Neuronal stem cell (in vitro differentiated cells): ENCODE results near the gene CFLAR.
A peak's percentile ranks its signal among the peaks of the same experiment; 100 is the strongest.
"Not testable (repeated sequence)": the region's sequence is repeated elsewhere in the genome, so short reads cannot be mapped to it uniquely, and the experiment has no call there.

Source experiments
- DNase-seq: peaks from one replicate; pipeline ENCODE4 v3.0.0-alpha.2; 2013; ENCODE audit warnings: low spot score
- H2AFZ ChIP-seq: one replicate; pipeline ENCODE4 v1.6.1; 2013; ENCODE audit warnings: mild to moderate bottlenecking, low read length, inconsistent platforms
- H2AK5ac ChIP-seq: 2 replicates; pipeline ENCODE4 v1.6.1; 2013; ENCODE audit warnings: low read depth, mild to moderate bottlenecking, inconsistent platforms, low read length, moderate library complexity, mixed read lengths
- H2BK120ac ChIP-seq: 2 replicates; pipeline ENCODE4 v1.6.1; 2013; ENCODE audit warnings: low read depth, mild to moderate bottlenecking, inconsistent platforms, low read length, moderate library complexity, mixed read lengths
- H2BK12ac ChIP-seq: one replicate; pipeline ENCODE4 v1.6.1; 2013; ENCODE audit warnings: low read length, inconsistent platforms
- H2BK15ac ChIP-seq: 2 replicates; pipeline ENCODE4 v1.6.1; 2013; ENCODE audit warnings: mild to moderate bottlenecking, low read length, inconsistent platforms, mixed read lengths
- H2BK5ac ChIP-seq: one replicate; pipeline ENCODE4 v1.6.1; 2013; ENCODE audit warnings: inconsistent platforms, mild to moderate bottlenecking, low read length, moderate library complexity
- H3K14ac ChIP-seq: one replicate; pipeline ENCODE4 v1.6.1; 2013; ENCODE audit warnings: low read length, inconsistent platforms
- H3K18ac ChIP-seq: 2 replicates; pipeline ENCODE4 v1.6.1; 2013; ENCODE audit warnings: low read length, inconsistent platforms
- H3K23ac ChIP-seq: 2 replicates; pipeline ENCODE4 v1.6.1; 2013; ENCODE audit warnings: low read depth, mild to moderate bottlenecking, mixed read lengths, low read length, inconsistent platforms; ENCODE audit not compliant: poor library complexity
- H3K27ac ChIP-seq: replicated peaks from 3 replicates; pipeline ENCODE4 v1.5.1; 2013; ENCODE audit warnings: low read length, inconsistent platforms
- H3K27me3 ChIP-seq, 3 experiments: 2 replicates each; pipeline ENCODE4 v1.6.1; 2013; ENCODE audit warnings: low read length in 3 of 3, mild to moderate bottlenecking in 2 of 3, inconsistent platforms in 1 of 3, low read depth in 1 of 3, mixed read lengths in 1 of 3, moderate library complexity in 1 of 3; ENCODE audit not compliant: control insufficient read depth in 3 of 3, insufficient read depth in 3 of 3
- H3K36me3 ChIP-seq, 2 donors: replicated peaks in 1 of 2; 2 replicates each; pipeline ENCODE4 v1.6.1; 2013; ENCODE audit warnings: low read length in 2 of 2; ENCODE audit not compliant: control insufficient read depth in 2 of 2, insufficient read depth in 2 of 2
- H3K4ac ChIP-seq: 2 replicates; pipeline ENCODE4 v1.6.1; 2013; ENCODE audit warnings: inconsistent platforms, mild to moderate bottlenecking, low read length, moderate library complexity
- H3K4me1 ChIP-seq, 2 donors: 1 replicate in 1 of 2; 2 replicates in 1 of 2; pipeline ENCODE4 v1.6.1; 2013; ENCODE audit warnings: low read length in 2 of 2, low read depth in 1 of 2; ENCODE audit not compliant: control insufficient read depth in 2 of 2, insufficient read depth in 1 of 2
- H3K4me2 ChIP-seq: one replicate; pipeline ENCODE4 v1.6.1; 2013; ENCODE audit warnings: mild to moderate bottlenecking, low read length, inconsistent platforms; ENCODE audit not compliant: insufficient read depth, poor library complexity, severe bottlenecking
- H3K4me3 ChIP-seq, 2 donors: 2 replicates each; pipeline ENCODE4 v1.5.1; 2013; ENCODE audit warnings: low read length in 2 of 2, mild to moderate bottlenecking in 2 of 2, inconsistent platforms in 1 of 2, moderate library complexity in 1 of 2
- H3K79me1 ChIP-seq: one replicate; pipeline ENCODE4 v1.6.1; 2013; ENCODE audit warnings: low read depth, mild to moderate bottlenecking, inconsistent platforms, low read length, moderate library complexity
- H3K9ac ChIP-seq: one replicate; pipeline ENCODE4 v1.6.1; 2013; ENCODE audit warnings: mild to moderate bottlenecking, low read depth, low read length, inconsistent platforms; ENCODE audit not compliant: poor library complexity
- H3K9me3 ChIP-seq, 2 donors: replicated peaks in 1 of 2; 2 replicates each; pipeline versions ENCODE3 to v1.6.1; 2013; ENCODE audit warnings: low read length in 2 of 2, mild to moderate bottlenecking in 2 of 2, inconsistent platforms in 1 of 2, low read depth in 1 of 2, mixed read lengths in 1 of 2, moderate library complexity in 1 of 2; ENCODE audit not compliant: control insufficient read depth in 2 of 2, insufficient read depth in 1 of 2
- H4K8ac ChIP-seq: one replicate; pipeline ENCODE4 v1.6.1; 2013; ENCODE audit warnings: low read depth, mild to moderate bottlenecking, inconsistent platforms, low read length, moderate library complexity
- H4K91ac ChIP-seq: one replicate; pipeline ENCODE4 v1.6.1; 2013; ENCODE audit warnings: low read length, low read depth, mild to moderate bottlenecking, inconsistent platforms; ENCODE audit not compliant: poor library complexity
- WGBS, 2 donors: extraction: QIAGEN DNeasy Blood & Tissue Kit; methylation state at CpG; one replicate each; pipeline ENCODE4 v1.1.7; 2013; ENCODE audit warnings: missing lambda C conversion rate in 2 of 2, mixed read lengths in 1 of 2; ENCODE audit not compliant: insufficient read length in 2 of 2, insufficient replicate concordance in 1 of 2; ENCODE audit errors: extremely low coverage in 2 of 2; 5-methylcytosine and 5-hydroxymethylcytosine counted together

The CFLAR gene

DNA sequence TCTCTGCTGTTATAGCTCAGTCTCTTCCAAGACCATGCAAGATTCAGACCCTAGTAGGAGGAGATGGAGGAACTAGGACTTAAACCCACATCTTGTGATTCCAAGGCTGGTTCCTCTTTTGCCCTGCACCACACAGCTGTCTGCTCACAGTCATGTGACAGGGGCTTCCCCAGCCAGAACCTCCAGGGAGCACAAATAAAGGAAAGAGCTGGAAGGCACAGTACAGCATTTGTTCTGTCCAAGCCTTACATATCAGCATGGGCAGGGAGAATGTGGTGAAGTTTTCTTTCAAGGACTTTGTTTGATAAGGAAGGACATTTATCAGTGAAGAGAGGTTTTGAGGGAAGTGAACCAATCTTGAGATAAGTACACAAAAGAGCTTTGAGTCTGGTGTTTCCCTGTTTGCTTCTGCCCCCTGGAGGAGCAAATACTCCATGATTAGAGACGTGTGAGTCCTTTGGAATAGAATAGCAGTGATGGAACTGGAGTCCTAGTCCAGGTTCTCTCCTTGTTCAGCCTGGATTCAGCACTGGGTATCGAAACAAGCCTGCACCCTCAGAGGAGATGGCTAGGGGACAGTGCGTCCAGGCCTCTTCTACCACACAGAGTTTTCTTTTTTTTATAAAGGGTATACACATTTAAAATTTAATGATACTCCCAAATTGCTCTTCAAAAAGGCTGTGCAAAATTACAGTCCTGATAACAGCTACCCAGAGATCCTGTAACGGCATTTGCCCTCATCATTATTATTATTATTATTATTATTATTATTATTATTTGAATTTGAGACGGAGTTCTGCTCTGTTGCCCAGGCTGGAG, 42.4 kb downstream of the CFLAR start:
- H3K4me3 ChIP-seq, result no peak overlapping the region
- H4K91ac ChIP-seq, result no peak overlapping the region
- H3K14ac ChIP-seq, result no peak overlapping the region
- no peak overlapping the region for H3K4ac ChIP-seq
- H3K23ac ChIP-seq, result no peak overlapping the region
- no peak overlapping the region for H2BK12ac ChIP-seq
- H3K79me1 ChIP-seq, result no peaks in the 10 kb centered on the region
- peak overlapping the region; percentile 12 for H3K4me2 ChIP-seq
- no peak overlapping the region for H3K9ac ChIP-seq
- peak; percentile 55 for DNase-seq
- peaks cover 4% of the 10 kb centered on the region in 2 donors for H3K4me1 ChIP-seq
- no peak overlapping the region for H4K8ac ChIP-seq
- H2BK5ac ChIP-seq, result no peak overlapping the region
- peak overlapping the region; percentile 89 for H2AFZ ChIP-seq
- H2AK5ac ChIP-seq, result no peak overlapping the region
- WGBS, 2 donors, result no CpG with 5 or more reads among the region's 5 CpGs
- no peak overlapping the region for H3K18ac ChIP-seq
- no peak overlapping the region for H2BK15ac ChIP-seq
- H3K27me3 ChIP-seq, result no peaks in the 10 kb centered on the region
- H3K27ac ChIP-seq, result no peak overlapping the region
- H3K9me3 ChIP-seq, result no peaks in the 10 kb centered on the region
- H3K36me3 ChIP-seq, result no peaks in the 10 kb centered on the region
- H2BK120ac ChIP-seq, result no peak overlapping the region

- no peak for DNase-seq
- Histone ChIP-seq H2BK5ac (no peak overlapping the region), H3K27me3 (no peaks in the 10 kb centered on the region), H3K9ac (no peak overlapping the region), H4K8ac (no peak overlapping the region), H2BK15ac (no peak overlapping the region), H4K91ac (no peak overlapping the region), H2AFZ (no peak overlapping the region), H2BK12ac (no peak overlapping the region), H2BK120ac (no peak overlapping the region), H3K4me1 (no peaks in the 10 kb centered on the region), H3K27ac (no peak overlapping the region), H3K4ac (no peak overlapping the region), H3K23ac (no peak overlapping the region), H3K18ac (no peak overlapping the region), H3K36me3 (peaks cover 0 to 5% of the 10 kb centered on the region in 2 donors), H3K14ac (no peak overlapping the region), H2AK5ac (no peak overlapping the region), H3K9me3 (peaks cover 0 to 2% of the 10 kb centered on the region in 2 donors), H3K79me1 (no peaks in the 10 kb centered on the region), H3K4me3 (no peak overlapping the region), H3K4me2 (no peak overlapping the region)
- no CpG with 5 or more reads among the region's 1 CpG for WGBS, 2 donors
These were observed 48.2 kb downstream of the CFLAR start for GRCh38 chr2:201164166-201164565.

GRCh38 chr2:201167546-201167945, 51.6 kb downstream of the CFLAR start:
- H3K4me3 ChIP-seq, result no peak overlapping the region
- H3K9ac ChIP-seq, result no peak overlapping the region
- H4K91ac ChIP-seq, result no peak overlapping the region
- no peak overlapping the region for H3K27ac ChIP-seq
- H3K4me1 ChIP-seq, result no peaks in the 10 kb centered on the region
- no peak overlapping the region for H3K23ac ChIP-seq
- H2AFZ ChIP-seq, result no peak overlapping the region
- H3K18ac ChIP-seq, result no peak overlapping the region
- H2BK5ac ChIP-seq, result no peak overlapping the region
- H3K79me1 ChIP-seq, result no peaks in the 10 kb centered on the region
- peaks cover 0 to 2% of the 10 kb centered on the region in 2 donors for H3K9me3 ChIP-seq
- no peak overlapping the region for H3K14ac ChIP-seq
- no peak overlapping the region for H4K8ac ChIP-seq
- H3K4ac ChIP-seq, result no peak overlapping the region
- no peak overlapping the region for H2AK5ac ChIP-seq
- H3K27me3 ChIP-seq, result no peaks in the 10 kb centered on the region
- peaks cover 0 to 5% of the 10 kb centered on the region in 2 donors for H3K36me3 ChIP-seq
- DNase-seq, result no peak
- no peak overlapping the region for H2BK15ac ChIP-seq
- WGBS, 2 donors, result no CpG with 5 or more reads among the region's 3 CpGs
- H3K4me2 ChIP-seq, result no peak overlapping the region
- no peak overlapping the region for H2BK120ac ChIP-seq
- no peak overlapping the region for H2BK12ac ChIP-seq

DNA sequence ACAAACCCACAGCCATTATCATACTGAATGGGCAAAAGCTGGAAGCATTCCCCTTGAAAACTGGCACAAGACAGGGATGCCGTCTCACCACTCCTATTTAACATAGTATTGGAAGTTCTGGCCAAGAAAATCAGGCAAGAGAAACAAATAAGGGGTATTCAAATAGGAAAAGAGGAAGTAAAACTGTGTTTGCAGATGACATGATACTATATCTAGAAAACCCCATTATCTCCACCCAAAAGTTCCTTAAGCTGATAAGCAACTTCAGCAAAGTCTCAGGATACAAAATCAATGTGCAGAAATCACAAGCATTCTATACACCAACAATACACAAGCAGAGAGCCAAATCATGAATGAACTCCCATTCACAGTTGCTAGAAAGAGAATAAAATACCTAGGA, 52.5 kb downstream of the CFLAR start:
- H3K18ac ChIP-seq, H4K91ac ChIP-seq, H3K27ac ChIP-seq, H3K9me3 ChIP-seq, H3K36me3 ChIP-seq, H2AK5ac ChIP-seq, H2BK5ac ChIP-seq, DNase-seq, H2BK15ac ChIP-seq, H3K9ac ChIP-seq, H3K4me2 ChIP-seq, H3K4me3 ChIP-seq, H2BK120ac ChIP-seq, H3K14ac ChIP-seq, H3K27me3 ChIP-seq, H2BK12ac ChIP-seq, H3K23ac ChIP-seq, H3K4ac ChIP-seq, H3K79me1 ChIP-seq, H2AFZ ChIP-seq, H3K4me1 ChIP-seq, H4K8ac ChIP-seq: not testable (repeated sequence)
- WGBS, 2 donors, result no CpG with 5 or more reads among the region's 1 CpG
